GM12873 (cell line): Measurements from ENCODE around the gene RAB33A.

Experiments
- CTCF ChIP-seq: IDR thresholded peaks from 2 replicates; pipeline ENCODE4 v1.5.1; 2012; ENCODE audit warnings: low read depth, mild to moderate bottlenecking, moderate library complexity, low read length, control low read depth; ENCODE audit not compliant: insufficient read depth; ENCODE audit errors: missing control alignments

The RAB33A gene

GRCh38 chrX:130184168-130184567 is 12.4 kb downstream of the RAB33A start:
- no peak for TF ChIP-seq CTCF

GRCh38 chrX:130184857-130185256 is 13.1 kb downstream of the RAB33A start:
- no peak for TF ChIP-seq CTCF

GRCh38 chrX:130186651-130187050 is 14.9 kb downstream of the RAB33A start:
- TF ChIP-seq CTCF, result no peak

GRCh38 chrX:130190801-130191200 is 19.0 kb downstream of the RAB33A start:
- no peak for TF ChIP-seq CTCF

GRCh38 chrX:130196466-130196865 is 24.7 kb downstream of the RAB33A start:
- TF ChIP-seq CTCF, result no peak

- no peak for TF ChIP-seq CTCF
Observed at GRCh38 chrX:130197464-130197863, 25.7 kb downstream of the RAB33A start.

GRCh38 chrX:130204647-130205046 is 32.9 kb downstream of the RAB33A start:
- TF ChIP-seq CTCF, result no peak

- TF ChIP-seq CTCF, result no peak
Observed at GRCh38 chrX:130211415-130212186, 39.8 kb downstream of the RAB33A start.
